DOHH2 (cell line): ENCODE results near the gene CYP2W1.

Experiments
- H3F3A ChIP-seq: fragments of 200-600 bp; sonication (generic), shearing (Covaris generic); 2 replicates; pipeline ENCODE4 v1.6.0; 2016; ENCODE audit warnings: antibody characterized with exemption, mild to moderate bottlenecking; ENCODE audit not compliant: control insufficient read depth, insufficient read depth
- H3K27ac ChIP-seq: fragments of 200-600 bp; sonication (generic); 2 replicates; pipeline ENCODE4 v1.5.1; 2014; ENCODE audit warnings: low read depth, mild to moderate bottlenecking, low read length, moderate library complexity
- H3K27me3 ChIP-seq: fragments of 200-600 bp; sonication (generic); 2 replicates; pipeline ENCODE4 v1.6.1; 2014; ENCODE audit warnings: mild to moderate bottlenecking, low read length, mixed read lengths; ENCODE audit not compliant: control insufficient read depth
- H3K36me3 ChIP-seq: fragments of 200-600 bp; sonication (generic); 2 replicates; pipeline ENCODE4 v1.6.1; 2014; ENCODE audit warnings: mild to moderate bottlenecking, low read length, moderate library complexity, mixed read lengths; ENCODE audit not compliant: control insufficient read depth
- H3K4me1 ChIP-seq: fragments of 200-600 bp; sonication (generic); 2 replicates; pipeline ENCODE4 v1.6.1; 2014; ENCODE audit warnings: mild to moderate bottlenecking, low read length, mixed read lengths; ENCODE audit not compliant: control insufficient read depth
- H3K4me2 ChIP-seq: fragments of 200-600 bp; sonication (generic); 2 replicates; pipeline ENCODE4 v1.6.0; 2014; ENCODE audit warnings: mild to moderate bottlenecking, low read length, moderate library complexity
- H3K4me3 ChIP-seq: fragments of 200-600 bp; sonication (generic); 2 replicates; pipeline ENCODE4 v1.5.1; 2014; ENCODE audit warnings: mild to moderate bottlenecking, low read length, mixed read lengths
- H3K79me2 ChIP-seq: fragments of 200-600 bp; sonication (generic); 2 replicates; pipeline ENCODE4 v1.6.1; 2014; ENCODE audit warnings: mild to moderate bottlenecking, low read length, mixed read lengths; ENCODE audit not compliant: control insufficient read depth
- H3K9me2 ChIP-seq: fragments of 200-600 bp; sonication (generic); replicated peaks from 2 replicates; pipeline ENCODE4 v1.6.1; 2014; ENCODE audit warnings: mild to moderate bottlenecking, low read length, mixed read lengths; ENCODE audit not compliant: control insufficient read depth
- H3K9me3 ChIP-seq: fragments of 200-600 bp; sonication (generic); 2 replicates; pipeline ENCODE4 v1.6.1; 2014; ENCODE audit warnings: antibody characterized with exemption, low read length, mixed read lengths; ENCODE audit not compliant: control insufficient read depth, insufficient read depth
- H4K20me1 ChIP-seq: fragments of 200-600 bp; sonication (generic); 2 replicates; pipeline ENCODE4 v1.6.0; 2014; ENCODE audit warnings: low read depth, mild to moderate bottlenecking, antibody characterized with exemption, low read length, moderate library complexity; ENCODE audit not compliant: control insufficient read depth, insufficient read depth
- EZH2phosphoT487 ChIP-seq: fragments of 200-600 bp; sonication (generic); IDR thresholded peaks from 2 replicates; pipeline ENCODE4 v1.6.1; 2017; ENCODE audit warnings: borderline replicate concordance, mild to moderate bottlenecking, antibody characterized with exemption, low read length, moderate library complexity, mixed read lengths
- TF ChIP-seq, protein P1 (sequence below): fragments of 200-600 bp; sonication (generic); IDR thresholded peaks from one replicate; pipeline ENCODE4 v1.5.1; 2014; ENCODE audit warnings: antibody characterized with exemption, mild to moderate bottlenecking, low read depth, low read length; ENCODE audit not compliant: poor library complexity, severe bottlenecking

Gene CYP2W1

DNA sequence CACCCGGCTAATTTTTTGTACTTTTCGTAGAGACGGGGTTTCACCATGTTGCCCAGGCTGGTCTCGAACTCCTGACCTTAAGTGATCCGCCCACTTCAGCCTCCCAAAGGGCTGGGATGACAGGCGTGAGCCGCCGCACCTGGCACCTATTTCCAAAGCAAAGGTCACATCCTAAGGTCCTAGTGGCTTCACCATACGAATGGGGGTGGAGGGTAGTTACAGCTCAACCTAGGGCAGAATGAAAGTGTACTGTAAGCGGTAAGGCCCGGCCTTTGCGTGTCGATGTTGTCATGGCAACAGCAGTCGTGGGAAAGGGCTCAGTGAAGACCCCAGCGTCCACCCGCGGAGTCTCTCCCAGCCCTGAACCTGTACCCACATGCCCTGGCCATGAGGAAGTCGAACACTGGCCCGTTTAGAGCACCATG, 6.1 kb upstream of the CYP2W1 start:
- Histone ChIP-seq H3K27ac (no peak overlapping the region), H3K4me3 (no peak overlapping the region), H3K27me3 (no peaks in the 10 kb centered on the region), H4K20me1 (peaks cover 12% of the 10 kb centered on the region; the same call in 1 of the 2 replicates), H3K79me2 (peaks cover 34% of the 10 kb centered on the region), H3K9me2 (no peaks in the 10 kb centered on the region), H3F3A (peaks cover 11% of the 10 kb centered on the region), H3K4me1 (peaks cover 86% of the 10 kb centered on the region), H3K9me3 (no peaks in the 10 kb centered on the region), H3K36me3 (peaks cover 25% of the 10 kb centered on the region), H3K4me2 (peak overlapping the region; percentile 53; the same call in 1 of the 2 replicates)
- TF ChIP-seq, protein P1, sequence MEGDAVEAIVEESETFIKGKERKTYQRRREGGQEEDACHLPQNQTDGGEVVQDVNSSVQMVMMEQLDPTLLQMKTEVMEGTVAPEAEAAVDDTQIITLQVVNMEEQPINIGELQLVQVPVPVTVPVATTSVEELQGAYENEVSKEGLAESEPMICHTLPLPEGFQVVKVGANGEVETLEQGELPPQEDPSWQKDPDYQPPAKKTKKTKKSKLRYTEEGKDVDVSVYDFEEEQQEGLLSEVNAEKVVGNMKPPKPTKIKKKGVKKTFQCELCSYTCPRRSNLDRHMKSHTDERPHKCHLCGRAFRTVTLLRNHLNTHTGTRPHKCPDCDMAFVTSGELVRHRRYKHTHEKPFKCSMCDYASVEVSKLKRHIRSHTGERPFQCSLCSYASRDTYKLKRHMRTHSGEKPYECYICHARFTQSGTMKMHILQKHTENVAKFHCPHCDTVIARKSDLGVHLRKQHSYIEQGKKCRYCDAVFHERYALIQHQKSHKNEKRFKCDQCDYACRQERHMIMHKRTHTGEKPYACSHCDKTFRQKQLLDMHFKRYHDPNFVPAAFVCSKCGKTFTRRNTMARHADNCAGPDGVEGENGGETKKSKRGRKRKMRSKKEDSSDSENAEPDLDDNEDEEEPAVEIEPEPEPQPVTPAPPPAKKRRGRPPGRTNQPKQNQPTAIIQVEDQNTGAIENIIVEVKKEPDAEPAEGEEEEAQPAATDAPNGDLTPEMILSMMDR: no peak
- TF ChIP-seq EZH2phosphoT487: no peak

DNA sequence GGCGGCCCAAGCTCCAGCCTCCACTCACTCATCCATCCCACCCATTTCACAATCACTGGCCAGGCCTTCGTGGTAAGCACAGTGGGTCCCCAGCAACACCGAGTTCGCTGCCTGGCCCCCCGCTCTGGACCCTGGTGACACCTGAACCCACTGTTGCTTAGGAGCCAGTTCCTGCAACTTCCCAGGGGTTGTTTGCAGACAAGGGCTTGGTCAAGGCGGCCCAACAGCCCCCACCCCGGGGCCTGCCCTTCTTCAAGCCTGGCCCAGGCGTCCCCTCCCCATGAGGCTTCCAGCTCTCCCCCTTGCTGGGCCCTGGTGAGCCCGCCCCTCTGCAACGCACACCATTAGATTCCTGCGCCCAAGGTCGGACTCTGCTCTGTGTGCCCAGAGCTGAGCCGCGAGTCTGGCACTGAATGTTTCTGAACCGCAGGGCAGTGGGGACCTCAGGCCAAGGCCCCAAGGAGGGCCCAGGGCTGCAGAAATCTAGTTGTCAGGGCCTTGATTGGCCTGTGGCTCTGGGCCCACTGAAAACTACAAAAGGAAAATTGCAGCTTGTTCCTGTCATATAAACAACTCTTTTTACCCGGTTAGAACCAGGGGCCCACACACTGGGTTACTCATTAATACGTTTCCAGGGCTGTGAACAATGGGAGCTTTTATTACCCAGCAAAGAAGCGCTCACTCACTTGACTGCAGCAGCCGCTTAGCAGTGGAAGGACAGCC, 5.5 kb upstream of the CYP2W1 start:
- H3K9me3 ChIP-seq: no peaks in the 10 kb centered on the region
- no peaks in the 10 kb centered on the region for H3K9me2 ChIP-seq
- H3K4me1 ChIP-seq: peaks cover 86% of the 10 kb centered on the region
- H3K27ac ChIP-seq: peak overlapping the region; percentile 36
- H3K79me2 ChIP-seq: peaks cover 29% of the 10 kb centered on the region
- peaks cover 7% of the 10 kb centered on the region; the same call in 1 of the 2 replicates for H4K20me1 ChIP-seq
- H3K4me3 ChIP-seq: peak overlapping the region; percentile 26
- no peak for TF ChIP-seq EZH2phosphoT487
- no peaks in the 10 kb centered on the region for H3K27me3 ChIP-seq
- H3F3A ChIP-seq: peaks cover 11% of the 10 kb centered on the region
- peaks cover 19% of the 10 kb centered on the region for H3K36me3 ChIP-seq
- H3K4me2 ChIP-seq: peak overlapping the region; percentile 53

DNA sequence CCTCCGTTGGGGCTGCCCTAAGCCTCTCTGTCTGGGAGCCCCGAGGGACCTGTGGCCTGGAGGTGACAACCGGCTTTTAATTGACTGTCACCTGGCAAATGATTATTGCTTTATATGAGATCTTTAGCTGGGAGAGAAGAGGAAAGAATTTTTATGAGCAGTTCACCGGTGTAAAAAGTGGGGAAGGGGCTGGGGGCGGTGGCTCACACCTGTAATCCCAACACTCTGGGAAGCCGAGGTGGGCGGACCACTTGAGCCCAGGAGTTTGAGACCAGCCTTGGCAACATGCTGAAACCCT, 5.0 kb upstream of the CYP2W1 start:
- no peak for TF ChIP-seq EZH2phosphoT487
- TF ChIP-seq, protein P1: no peak
- Histone ChIP-seq H3K9me3 (no peaks in the 10 kb centered on the region), H3K4me1 (peaks cover 85% of the 10 kb centered on the region), H4K20me1 (0 out of 2 replicates have a peak, but pooled peaks cover 4% of the 10 kb centered on the region), H3K4me3 (peak overlapping the region; percentile 26), H3K27ac (peak overlapping the region; percentile 36), H3K79me2 (peaks cover 24% of the 10 kb centered on the region), H3K36me3 (peaks cover 14% of the 10 kb centered on the region), H3K27me3 (no peaks in the 10 kb centered on the region), H3F3A (peaks cover 11% of the 10 kb centered on the region), H3K4me2 (peak overlapping the region; percentile 53), H3K9me2 (no peaks in the 10 kb centered on the region)

DNA sequence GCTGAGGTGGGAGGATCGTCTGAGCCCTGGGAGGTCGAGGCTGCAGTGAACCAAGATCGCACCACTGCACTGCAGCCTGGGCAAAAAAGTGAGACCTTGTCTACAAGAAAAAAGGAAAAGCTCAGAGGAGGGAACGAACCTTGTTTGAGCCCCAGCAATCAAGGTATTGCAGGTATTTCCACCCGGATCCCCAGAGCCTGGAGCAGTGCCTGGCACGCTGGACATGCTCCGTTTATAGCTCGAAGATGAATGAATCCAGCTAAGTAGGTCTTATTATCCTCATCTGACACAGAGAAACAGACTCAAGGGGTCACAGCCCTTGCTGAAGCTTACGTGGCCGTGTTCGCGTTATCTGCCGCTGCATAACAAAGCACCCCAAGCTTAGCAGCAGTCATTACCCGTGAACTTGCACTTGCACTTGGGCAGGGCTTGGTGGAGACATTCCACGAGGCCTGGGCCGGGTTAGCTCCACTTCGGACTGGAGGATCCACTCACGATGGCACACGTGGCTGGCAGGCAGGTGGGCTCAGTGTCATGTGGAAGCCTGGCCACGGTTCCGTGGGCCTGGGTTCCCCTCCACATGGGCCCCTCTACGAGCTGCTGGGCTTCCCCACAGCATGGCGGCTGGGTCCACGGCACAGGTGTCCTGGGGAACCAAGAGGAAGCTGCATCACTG, 4.4 kb upstream of the CYP2W1 start:
- TF ChIP-seq, protein P1: no peak
- no peak for TF ChIP-seq EZH2phosphoT487
- peaks cover 11% of the 10 kb centered on the region for H3F3A ChIP-seq
- peaks cover 18% of the 10 kb centered on the region for H3K79me2 ChIP-seq
- H3K9me2 ChIP-seq: no peaks in the 10 kb centered on the region
- H4K20me1 ChIP-seq: no peaks in the 10 kb centered on the region
- no peaks in the 10 kb centered on the region for H3K27me3 ChIP-seq
- peak overlapping the region; percentile 53 for H3K4me2 ChIP-seq
- peaks cover 8% of the 10 kb centered on the region for H3K36me3 ChIP-seq
- H3K4me3 ChIP-seq: no peak overlapping the region; the same call in 1 of the 2 replicates
- H3K4me1 ChIP-seq: peaks cover 80% of the 10 kb centered on the region
- no peak overlapping the region for H3K27ac ChIP-seq
- no peaks in the 10 kb centered on the region for H3K9me3 ChIP-seq
